Stimulated activated naive B cell treated with anti-CD40 and anti-IgM and Interleukin-4, amounts not matched to agents 10 μg/mL and 1 μg/mL and 100 μg/mL, for 72 hours (primary cell): ENCODE data around the gene ADGRE3.

Experiments
- ATAC-seq, 2 donors: fragments of 150-1000 bp; cut with Tn5 transposase; replicated peaks; 2 replicates each; pipeline ENCODE4 v1.10.0; 2021; ENCODE audit warnings: moderate library complexity in 1 of 2
- DNase-seq: peaks from one replicate; pipeline ENCODE4 v3.0.0; 2021
- H3K27ac Mint-ChIP-seq: one replicate; pipeline ENCODE4 v1.8.0; 2022; ENCODE audit warnings: mild to moderate bottlenecking, mixed read lengths
- H3K27me3 Mint-ChIP-seq, 2 donors: one replicate each; pipeline ENCODE4 v1.8.0; 2022; ENCODE audit warnings: mixed read lengths in 2 of 2
- H3K36me3 Mint-ChIP-seq, 2 donors: one replicate each; pipeline ENCODE4 v1.8.0; 2022; ENCODE audit warnings: mixed read lengths in 2 of 2, mild to moderate bottlenecking in 1 of 2
- H3K4me1 Mint-ChIP-seq, 2 donors: one replicate each; pipeline ENCODE4 v1.8.0; 2022; ENCODE audit warnings: mixed read lengths in 2 of 2, mild to moderate bottlenecking in 1 of 2
- H3K4me3 Mint-ChIP-seq, 2 donors: one replicate each; pipeline ENCODE4 v1.8.0; 2022; ENCODE audit warnings: mild to moderate bottlenecking in 2 of 2, mixed read lengths in 2 of 2, moderate library complexity in 1 of 2
- H3K9me3 Mint-ChIP-seq, 2 donors: one replicate each; pipeline ENCODE4 v1.8.0; 2022; ENCODE audit warnings: mixed read lengths in 2 of 2, mild to moderate bottlenecking in 1 of 2

The ADGRE3 gene

DNA sequence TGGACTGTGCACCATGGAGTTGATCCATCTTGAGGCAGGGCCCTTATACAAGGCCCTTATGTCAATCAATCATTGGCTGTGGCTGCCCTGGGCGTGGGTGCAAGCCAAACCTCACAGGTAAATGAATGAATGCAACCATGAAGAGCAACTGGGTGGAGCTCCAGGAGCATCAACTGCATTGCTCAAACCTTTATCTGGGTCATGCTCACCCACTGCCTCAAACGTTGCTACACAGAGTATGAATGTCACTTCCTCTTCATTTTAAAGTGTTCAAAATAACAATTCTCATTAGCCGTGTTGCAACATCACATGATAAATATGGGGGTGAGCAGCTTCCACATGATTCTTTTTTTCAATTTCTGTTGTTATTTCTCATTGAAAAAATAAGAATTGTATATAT, 8.8 kb upstream of the ADGRE3 start:
- Mint-ChIP-seq H3K27me3 (no peaks in the 10 kb centered on the region), H3K4me1 (peaks cover 11 to 27% of the 10 kb centered on the region in 2 donors), H3K9me3 (no peaks in the 10 kb centered on the region), H3K36me3 (no peaks in the 10 kb centered on the region), H3K27ac (no peak overlapping the region), H3K4me3 (no peak overlapping the region)
- ATAC-seq = peak; percentile 74 to 80
- no peak for DNase-seq

- H3K4me3 Mint-ChIP-seq = no peak overlapping the region
- H3K27me3 Mint-ChIP-seq = no peaks in the 10 kb centered on the region
- H3K36me3 Mint-ChIP-seq = no peaks in the 10 kb centered on the region
- DNase-seq (no peak), ATAC-seq (no peak)
- H3K9me3 Mint-ChIP-seq = no peaks in the 10 kb centered on the region
- H3K4me1 Mint-ChIP-seq = peaks cover 11 to 23% of the 10 kb centered on the region in 2 donors
- no peak overlapping the region for H3K27ac Mint-ChIP-seq
Measured at GRCh38 chr19:14682084-14682483, 7.4 kb upstream of the ADGRE3 start.

- H3K27ac Mint-ChIP-seq = no peak overlapping the region
Measured at GRCh38 chr19:14678199-14678598, 3.6 kb upstream of the ADGRE3 start.

DNA sequence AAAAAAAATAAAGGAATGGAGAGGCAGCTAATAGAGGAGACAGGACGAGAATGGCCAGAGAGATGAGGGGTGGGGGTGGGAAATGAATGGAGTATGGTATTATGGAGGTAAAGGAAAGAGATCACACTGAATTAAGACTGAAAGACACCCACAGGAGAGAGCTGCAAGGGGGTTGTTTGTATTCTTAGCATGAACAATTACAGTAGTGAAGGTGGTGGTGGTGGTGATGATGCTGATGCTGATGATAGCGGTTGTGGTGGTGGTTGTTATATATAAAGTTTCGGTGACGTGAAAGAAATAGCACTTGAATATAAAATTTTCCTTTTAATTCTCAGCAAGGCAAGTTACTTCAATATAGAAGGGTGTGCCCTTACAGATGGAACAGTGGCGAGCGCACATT, 2.8 kb upstream of the ADGRE3 start:
- no peaks in the 10 kb centered on the region for H3K9me3 Mint-ChIP-seq
- H3K4me1 Mint-ChIP-seq = peaks cover 13 to 21% of the 10 kb centered on the region in 2 donors
- H3K4me3 Mint-ChIP-seq = no peak overlapping the region
- no peaks in the 10 kb centered on the region for H3K36me3 Mint-ChIP-seq
- no peaks in the 10 kb centered on the region for H3K27me3 Mint-ChIP-seq
- no peak overlapping the region for H3K27ac Mint-ChIP-seq
- ATAC-seq (no peak), DNase-seq (no peak)

More at GRCh38 chr19:14678199-14678598, 3.6 kb upstream of the ADGRE3 start:
- ATAC-seq = no peak
- Mint-ChIP-seq H3K36me3 (no peaks in the 10 kb centered on the region), H3K27me3 (no peaks in the 10 kb centered on the region), H3K4me1 (peaks cover 14 to 19% of the 10 kb centered on the region in 2 donors), H3K4me3 (no peak overlapping the region), H3K9me3 (no peaks in the 10 kb centered on the region)
- DNase-seq = no peak

DNA sequence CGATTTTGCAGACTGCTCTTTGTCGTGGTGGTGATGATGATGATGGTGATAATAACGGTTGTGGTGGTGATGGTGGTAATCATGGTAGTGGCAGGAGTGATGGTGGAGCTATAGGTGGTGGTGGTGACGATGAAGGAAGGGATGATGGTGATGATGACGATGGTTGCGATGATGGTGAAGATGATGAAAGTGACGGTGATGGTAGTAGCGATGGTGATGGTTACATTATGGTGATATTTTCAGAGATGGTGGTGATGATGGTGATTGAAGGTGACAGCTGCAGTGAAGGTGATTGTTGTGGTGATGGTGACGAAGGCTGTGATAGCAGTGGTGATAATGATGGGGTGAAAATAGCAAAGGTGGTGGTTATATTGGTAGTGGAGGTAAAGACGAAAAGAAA, 2.1 kb upstream of the ADGRE3 start:
- Mint-ChIP-seq H3K9me3 (no peaks in the 10 kb centered on the region), H3K27me3 (no peaks in the 10 kb centered on the region), H3K36me3 (no peaks in the 10 kb centered on the region), H3K27ac (no peak overlapping the region), H3K4me1 (peaks cover 16 to 27% of the 10 kb centered on the region in 2 donors), H3K4me3 (no peak overlapping the region)
- no peak for DNase-seq
- ATAC-seq = no peak

DNA sequence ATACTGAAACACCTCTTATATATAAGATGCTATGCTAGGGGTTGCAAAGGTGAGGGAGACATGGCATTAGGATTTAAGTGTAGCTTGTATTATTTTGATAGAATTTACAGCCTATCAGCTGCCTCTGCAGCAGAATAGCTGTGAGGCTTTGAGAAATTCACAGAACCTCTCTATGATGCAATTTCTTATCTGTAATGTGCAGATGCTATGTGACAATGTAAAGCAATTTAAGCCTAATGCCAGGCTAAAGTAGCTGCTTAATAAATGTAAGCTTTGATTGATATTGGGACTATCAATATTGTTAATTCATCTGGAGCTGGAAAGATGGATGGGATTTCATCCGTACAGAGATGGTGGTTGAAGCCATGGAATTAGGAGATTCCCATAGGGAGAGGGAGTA, 1.6 kb downstream of the ADGRE3 start:
- ATAC-seq (no peak), DNase-seq (no peak)
- Mint-ChIP-seq H3K4me3 (no peak overlapping the region), H3K27me3 (no peaks in the 10 kb centered on the region), H3K36me3 (no peaks in the 10 kb centered on the region), H3K4me1 (peaks cover 15 to 39% of the 10 kb centered on the region in 2 donors), H3K9me3 (no peaks in the 10 kb centered on the region), H3K27ac (no peak overlapping the region)

DNA sequence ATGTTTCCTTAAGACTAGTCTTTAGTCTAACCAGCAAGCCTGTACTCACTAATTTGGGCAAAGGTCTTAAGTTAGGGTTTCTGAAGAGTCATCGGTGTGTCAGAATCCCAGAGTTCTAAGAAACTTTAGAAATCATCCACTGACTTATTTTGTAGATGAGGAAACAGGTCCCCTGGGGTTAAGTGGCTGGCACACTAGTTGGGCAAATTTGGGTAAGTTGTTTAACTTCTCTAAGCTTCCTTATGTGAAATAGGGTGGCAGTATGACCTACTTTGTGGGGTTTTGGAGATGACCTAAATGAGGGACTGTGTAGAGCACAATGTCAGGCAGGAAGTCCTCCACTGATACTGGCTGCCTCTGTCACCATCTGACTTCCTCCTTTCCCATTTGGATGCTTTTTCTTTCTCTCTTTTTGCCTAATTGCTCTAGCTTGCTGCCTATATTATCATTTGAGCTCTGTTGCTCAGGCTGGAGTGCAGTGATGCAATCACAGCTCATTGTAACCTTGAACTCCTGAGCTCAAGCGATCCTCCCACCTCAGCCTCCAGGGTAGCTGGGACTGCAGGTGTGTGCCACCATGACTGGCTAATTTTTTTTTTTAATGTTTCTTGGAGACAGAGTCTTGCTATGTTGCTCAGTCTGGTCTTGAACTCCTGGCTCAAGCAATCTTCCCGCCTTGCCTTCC, 2.3 kb downstream of the ADGRE3 start:
- H3K36me3 Mint-ChIP-seq = no peaks in the 10 kb centered on the region
- peaks cover 19 to 43% of the 10 kb centered on the region in 2 donors for H3K4me1 Mint-ChIP-seq
- no peaks in the 10 kb centered on the region for H3K9me3 Mint-ChIP-seq
- H3K27me3 Mint-ChIP-seq = no peaks in the 10 kb centered on the region
- H3K4me3 Mint-ChIP-seq = no peak overlapping the region
- ATAC-seq = peak; percentile 41 to 46
- no peak for DNase-seq
- peak overlapping the region; percentile 9 for H3K27ac Mint-ChIP-seq

- no peak for ATAC-seq
- Mint-ChIP-seq H3K27ac (no peak overlapping the region), H3K36me3 (no peaks in the 10 kb centered on the region), H3K27me3 (no peaks in the 10 kb centered on the region), H3K9me3 (no peaks in the 10 kb centered on the region), H3K4me1 (peaks cover 24 to 53% of the 10 kb centered on the region in 2 donors), H3K4me3 (no peak overlapping the region)
- no peak for DNase-seq
Measured at GRCh38 chr19:14670408-14670807, 4.2 kb downstream of the ADGRE3 start.

DNA sequence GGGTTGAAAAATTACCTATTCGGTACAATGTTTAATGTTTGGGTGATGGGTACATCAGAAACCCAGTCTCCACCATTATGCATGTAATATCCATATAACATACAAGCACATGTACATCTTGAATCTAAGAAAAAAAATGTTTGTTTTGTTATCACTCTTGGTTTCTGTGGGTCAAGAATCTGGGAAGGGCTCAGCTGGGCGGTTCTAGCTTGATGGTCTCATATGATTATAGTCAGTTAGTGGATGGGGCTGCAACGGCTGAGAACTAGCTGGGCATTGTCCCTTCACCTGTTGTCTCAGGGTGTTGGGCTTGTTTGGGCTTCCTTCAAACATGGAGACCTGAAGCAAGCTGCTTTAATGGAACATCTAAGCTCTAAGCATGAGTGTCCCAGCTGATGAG, 4.7 kb downstream of the ADGRE3 start:
- Mint-ChIP-seq H3K27me3 (no peaks in the 10 kb centered on the region), H3K36me3 (no peaks in the 10 kb centered on the region), H3K27ac (no peak overlapping the region), H3K4me1 (peaks cover 23 to 51% of the 10 kb centered on the region in 2 donors), H3K4me3 (no peak overlapping the region), H3K9me3 (no peaks in the 10 kb centered on the region)
- ATAC-seq = no peak
- no peak for DNase-seq

DNA sequence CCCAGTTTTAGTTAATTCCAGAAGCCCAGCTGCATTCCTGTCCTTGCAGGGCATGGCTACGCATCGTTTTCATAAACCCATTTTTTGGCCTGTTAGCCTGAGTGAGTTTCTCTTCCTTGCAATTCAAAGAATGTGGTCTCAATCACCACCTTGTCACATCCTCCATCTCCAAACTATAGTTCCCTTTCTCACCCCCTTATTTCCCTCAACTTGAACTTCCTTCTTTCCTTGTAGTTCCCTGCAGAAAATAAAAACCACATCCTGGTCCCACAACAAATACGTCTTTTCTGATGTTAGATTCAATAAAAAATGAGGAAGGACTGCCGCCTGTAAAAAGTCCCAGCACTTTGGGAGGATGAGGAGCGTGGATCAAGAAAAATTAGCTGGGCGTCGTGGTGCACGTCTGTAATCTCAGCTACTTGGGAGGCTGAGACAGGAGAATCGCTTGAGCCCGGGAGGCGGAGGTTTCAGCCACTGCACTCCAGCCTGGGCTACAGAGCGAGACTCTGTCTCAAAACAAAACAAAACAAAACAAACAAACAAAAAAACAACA, 13.2 kb downstream of the ADGRE3 start:
- H3K4me1 Mint-ChIP-seq = peaks cover 8 to 18% of the 10 kb centered on the region in 2 donors

DNA sequence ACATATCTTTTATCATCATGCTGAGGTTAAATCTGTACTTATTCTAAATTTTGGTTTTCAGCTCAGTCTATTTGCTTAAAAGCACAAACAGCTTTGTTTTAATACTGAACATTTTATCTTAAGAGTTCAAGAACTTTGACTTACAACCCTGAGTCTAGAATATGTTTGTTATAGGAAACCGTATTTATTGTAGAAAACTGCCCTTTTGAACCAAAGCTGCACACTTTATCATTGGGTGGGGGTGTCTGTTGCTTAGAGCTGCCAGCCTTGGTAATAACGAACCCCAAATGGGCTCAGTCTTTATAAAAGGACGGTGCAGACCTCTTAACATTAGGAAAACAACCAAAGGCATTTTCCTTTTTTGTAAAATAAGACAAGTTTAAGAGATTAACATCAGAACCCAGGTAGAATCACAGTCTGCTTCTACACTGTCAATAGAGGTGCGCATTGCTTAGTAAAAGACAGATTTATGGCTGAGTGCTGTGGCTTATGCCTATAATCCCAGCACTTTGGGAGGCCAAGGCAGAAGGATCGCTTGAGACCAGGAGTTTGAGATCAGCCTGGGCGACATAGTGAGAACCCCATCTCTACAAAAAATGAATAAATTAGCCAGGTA, 14.7 kb downstream of the ADGRE3 start:
- ATAC-seq (no peak), DNase-seq (no peak)
- Mint-ChIP-seq H3K27ac (no peak overlapping the region), H3K27me3 (peaks cover 0 to 4% of the 10 kb centered on the region in 2 donors), H3K9me3 (no peaks in the 10 kb centered on the region), H3K4me3 (no peak overlapping the region), H3K4me1 (peaks cover 8 to 15% of the 10 kb centered on the region in 2 donors), H3K36me3 (no peaks in the 10 kb centered on the region)

More for the DNA sequence above, 13.2 kb downstream of the ADGRE3 start:
- ATAC-seq (peak; percentile 46 to 56), DNase-seq (no peak)
- H3K36me3 Mint-ChIP-seq = no peaks in the 10 kb centered on the region
- H3K27me3 Mint-ChIP-seq = no peaks in the 10 kb centered on the region
- H3K27ac Mint-ChIP-seq = no peak overlapping the region
- H3K9me3 Mint-ChIP-seq = no peaks in the 10 kb centered on the region
- no peak overlapping the region for H3K4me3 Mint-ChIP-seq

- H3K9me3 Mint-ChIP-seq = no peaks in the 10 kb centered on the region
- no peak overlapping the region for H3K27ac Mint-ChIP-seq
- H3K27me3 Mint-ChIP-seq = peaks cover 4 to 10% of the 10 kb centered on the region in 2 donors
- DNase-seq (no peak), ATAC-seq (no peak)
- no peaks in the 10 kb centered on the region for H3K36me3 Mint-ChIP-seq
- no peak overlapping the region for H3K4me3 Mint-ChIP-seq
- H3K4me1 Mint-ChIP-seq = peaks cover under 1 to 2% of the 10 kb centered on the region in 2 donors
Measured at GRCh38 chr19:14655726-14656125, 18.9 kb downstream of the ADGRE3 start.

DNA sequence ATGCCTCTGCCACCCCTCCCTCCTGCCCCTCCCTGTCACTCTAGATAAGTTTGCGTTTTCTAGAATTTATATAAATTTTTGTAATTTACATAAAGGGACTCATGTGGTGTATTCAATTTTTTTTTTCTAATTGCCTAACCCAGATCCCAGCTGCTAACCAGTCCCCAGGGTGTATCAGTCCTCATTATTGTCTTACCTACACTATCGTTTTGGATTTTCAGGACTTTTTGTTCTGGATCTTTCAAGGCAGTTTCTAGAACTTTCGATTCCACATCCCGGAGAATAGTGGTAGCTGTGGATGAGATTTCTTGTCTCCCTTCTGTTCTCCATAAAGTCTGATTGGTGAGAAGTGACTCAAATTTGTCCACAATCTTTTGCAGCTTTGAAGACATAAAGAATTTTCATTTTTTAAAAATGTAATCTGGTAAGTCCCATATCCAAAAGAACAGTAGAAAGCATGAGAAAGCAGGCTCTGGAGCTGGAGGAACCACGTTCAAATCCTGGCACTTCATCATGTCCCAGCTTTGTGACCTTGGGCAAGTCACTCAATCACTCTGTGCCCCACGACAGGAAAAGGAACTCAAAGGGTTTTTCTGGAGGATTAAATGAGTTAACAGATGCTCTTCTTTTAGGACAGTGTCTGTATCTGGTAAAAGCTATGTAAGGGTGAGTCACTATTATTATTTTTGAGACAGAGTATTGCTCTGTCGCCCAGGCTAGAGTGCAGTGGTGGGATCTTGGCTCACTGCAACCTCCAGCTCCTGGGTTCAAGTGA, 19.7 kb downstream of the ADGRE3 start:
- Mint-ChIP-seq H3K27ac (no peak overlapping the region), H3K36me3 (peaks cover 0 to 3% of the 10 kb centered on the region in 2 donors), H3K4me1 (peaks cover 0 to 1% of the 10 kb centered on the region in 2 donors), H3K27me3 (peaks cover 10 to 18% of the 10 kb centered on the region in 2 donors), H3K9me3 (peaks cover 5 to 6% of the 10 kb centered on the region in 2 donors), H3K4me3 (no peak overlapping the region)
- DNase-seq (no peak), ATAC-seq (no peak)

DNA sequence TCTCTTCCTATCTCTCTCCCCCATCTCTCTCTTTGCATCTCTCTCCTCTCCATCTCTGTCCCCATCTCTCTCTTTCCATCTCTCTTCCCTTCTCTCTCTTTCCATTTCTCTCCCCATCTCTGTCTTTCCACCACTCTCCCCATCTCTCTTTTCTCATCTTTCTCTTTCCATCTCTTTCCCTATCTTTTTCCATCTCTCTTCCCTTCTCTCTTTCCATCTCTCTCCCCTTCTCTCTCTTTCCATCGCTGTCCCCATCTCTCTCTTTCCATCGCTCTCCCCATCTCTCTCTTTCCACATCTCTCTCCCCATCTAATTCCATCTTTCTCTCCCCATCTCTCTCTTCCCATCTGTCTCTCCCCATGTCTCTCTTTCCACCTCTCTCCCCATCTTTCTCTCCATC, 24.5 kb downstream of the ADGRE3 start:
- Mint-ChIP-seq H3K27me3 (peaks cover 9 to 21% of the 10 kb centered on the region in 2 donors), H3K4me3 (no peak overlapping the region), H3K27ac (no peak overlapping the region), H3K36me3 (peaks cover 0 to 6% of the 10 kb centered on the region in 2 donors), H3K9me3 (peaks cover 8% of the 10 kb centered on the region in 2 donors), H3K4me1 (peaks cover 7 to 8% of the 10 kb centered on the region in 2 donors)
- DNase-seq (no peak), ATAC-seq (no peak)
